K562 (cell line): ENCODE results near the gene CDC26. TPM values are rescaled to one million over a fixed set of nuclear protein-coding genes. Genes with fewer than 3 reads are reported as not detected.

Experiments used
- BCOR ChIP-seq: fragments of 450-650 bp; IDR thresholded peaks from 2 replicates; pipeline ENCODE4 v1.6.1; 2016
- DNMT1 ChIP-seq: fragments of 450-650 bp; IDR thresholded peaks from 2 replicates; pipeline ENCODE4 v1.6.1; 2016; ENCODE audit warnings: antibody characterized with exemption, mild to moderate bottlenecking
- E2F3 ChIP-seq: fragments of 250-450 bp; sonication (Bioruptor Pico); IDR thresholded peaks from 2 replicates; pipeline ENCODE4 v1.4.0; 2020; ENCODE audit warnings: mild to moderate bottlenecking
- HNRNPL ChIP-seq: fragments of 200-400 bp; formaldehyde crosslinking; IDR thresholded peaks from 2 replicates; pipeline ENCODE4 v1.6.1; 2017; ENCODE audit warnings: low read depth, mild to moderate bottlenecking, low read length
- ID3 ChIP-seq, 2 experiments: fragments of 250-450 bp in 1 of 2; fragments of 450-650 bp in 1 of 2; sonication (Bioruptor Pico) in 1 of 2; IDR thresholded peaks; 2 replicates each; pipeline versions ENCODE4 v1.6.1 to v1.8.0; 2016 to 2021; ENCODE audit warnings: mild to moderate bottlenecking in 2 of 2, moderate library complexity in 2 of 2, missing compliant biosample characterization in 1 of 2, missing genetic modification characterization in 1 of 2
- JUND ChIP-seq, 2 experiments: IDR thresholded peaks; 2 replicates in 1 of 2; 3 replicates in 1 of 2; pipeline ENCODE4 v1.6.1; 2011; ENCODE audit warnings: borderline replicate concordance in 2 of 2, low read depth in 2 of 2, low read length in 2 of 2, improper control_type of control experiment in 1 of 2, missing biosample characterization in 1 of 2, missing genetic modification characterization in 1 of 2, missing genetic modification reagents in 1 of 2
- NBN ChIP-seq: fragments of 450-650 bp; IDR thresholded peaks from 2 replicates; pipeline ENCODE4 v1.6.1; 2016; ENCODE audit warnings: low read depth, mild to moderate bottlenecking
- NFE2 ChIP-seq: IDR thresholded peaks from 2 replicates; pipeline ENCODE4 v1.6.1; 2014; ENCODE audit warnings: antibody characterized with exemption, low read depth
- SNRNP70 ChIP-seq: fragments of 200-400 bp; formaldehyde crosslinking; optimal IDR thresholded peaks from 2 replicates; pipeline ENCODE3; 2017; ENCODE audit warnings: low read depth, low read length
- TAF15 ChIP-seq: fragments of 200-400 bp; formaldehyde crosslinking; IDR thresholded peaks from 2 replicates; pipeline ENCODE4 v1.6.1; 2017; ENCODE audit warnings: mild to moderate bottlenecking, low read depth, low read length, moderate library complexity
- TSC22D4 ChIP-seq: fragments of 450-650 bp; IDR thresholded peaks from 2 replicates; pipeline ENCODE4 v1.6.1; 2016; ENCODE audit warnings: missing genetic modification characterization, missing biosample characterization, control low read depth
- U2AF2 ChIP-seq: fragments of 200-400 bp; formaldehyde crosslinking; optimal IDR thresholded peaks from 2 replicates; pipeline ENCODE3; 2017; ENCODE audit warnings: low read depth, mild to moderate bottlenecking, low read length
- XRCC3 ChIP-seq: fragments of 450-650 bp; IDR thresholded peaks from 2 replicates; pipeline ENCODE4 v1.6.1; 2017; ENCODE audit warnings: mild to moderate bottlenecking, moderate library complexity
- ZBTB7A ChIP-seq: IDR thresholded peaks from 2 replicates; pipeline ENCODE4 v1.6.1; 2011; ENCODE audit warnings: low read depth, mild to moderate bottlenecking, low read length, moderate library complexity, borderline replicate concordance; ENCODE audit not compliant: control insufficient read depth
- ZNF778 ChIP-seq: fragments of 450-650 bp; formaldehyde crosslinking; IDR thresholded peaks from 2 replicates; pipeline ENCODE4 v1.4.0; 2020; ENCODE audit warnings: mild to moderate bottlenecking, moderate library complexity
- polyA plus RNA-seq, 8 experiments: library from polyadenylated mRNA; depleted of rRNA in 4 of 8; stranded (reverse) in 5 of 8; unstranded in 3 of 8; fragments of >200 nt; fragmentation: Nextera tagmentation in 2 of 8; fragmentation: Illumina TruSeq in 1 of 8; extraction: Ambion mirVana in 2 of 8; extraction: Trizol in 1 of 8; gene quantifications; 2 replicates each; pipeline versions ENCODE4 v1.2.1 to v1.2.3, GENCODE V29; 2011 to 2014; ENCODE audit warnings: inconsistent platforms in 1 of 8, missing spikeins in 1 of 8
- total RNA-seq, 7 experiments: library from RNA; depleted of rRNA in 6 of 7; stranded (reverse); fragments of >200 nt in 6 of 7; fragmentation: Illumina TruSeq in 2 of 7; extraction: Trizol in 2 of 7; gene quantifications; 2 replicates each; pipeline versions ENCODE4 v1.2.1 to v1.2.3, GENCODE V29; 2011 to 2021; ENCODE audit warnings: low replicate concordance in 1 of 7
- TF ChIP-seq, protein P1 (sequence below): fragments of 450-650 bp; IDR thresholded peaks from 2 replicates; pipeline ENCODE4 v1.6.1; 2018; ENCODE audit not compliant: partially characterized antibody
- TF ChIP-seq, protein P2 (sequence below): fragments of 250-450 bp; sonication (Bioruptor Pico); IDR thresholded peaks from 2 replicates; pipeline ENCODE4 v1.8.0; 2021; ENCODE audit warnings: mild to moderate bottlenecking, moderate library complexity
- TF ChIP-seq, protein P3 (sequence below): sonication (generic); formaldehyde crosslinking; IDR thresholded peaks from 2 replicates; pipeline ENCODE4 v1.4.0; 2020; ENCODE audit warnings: mild to moderate bottlenecking, missing genetic modification reagents

CDC26 gene
- total and polyA plus RNA-seq, 9 of the 15 experiments (the other 6 are each of a cell fraction or from before 2014, with no cell fraction given): 33.0 to 147 (median 60.0) TPM

DNA sequence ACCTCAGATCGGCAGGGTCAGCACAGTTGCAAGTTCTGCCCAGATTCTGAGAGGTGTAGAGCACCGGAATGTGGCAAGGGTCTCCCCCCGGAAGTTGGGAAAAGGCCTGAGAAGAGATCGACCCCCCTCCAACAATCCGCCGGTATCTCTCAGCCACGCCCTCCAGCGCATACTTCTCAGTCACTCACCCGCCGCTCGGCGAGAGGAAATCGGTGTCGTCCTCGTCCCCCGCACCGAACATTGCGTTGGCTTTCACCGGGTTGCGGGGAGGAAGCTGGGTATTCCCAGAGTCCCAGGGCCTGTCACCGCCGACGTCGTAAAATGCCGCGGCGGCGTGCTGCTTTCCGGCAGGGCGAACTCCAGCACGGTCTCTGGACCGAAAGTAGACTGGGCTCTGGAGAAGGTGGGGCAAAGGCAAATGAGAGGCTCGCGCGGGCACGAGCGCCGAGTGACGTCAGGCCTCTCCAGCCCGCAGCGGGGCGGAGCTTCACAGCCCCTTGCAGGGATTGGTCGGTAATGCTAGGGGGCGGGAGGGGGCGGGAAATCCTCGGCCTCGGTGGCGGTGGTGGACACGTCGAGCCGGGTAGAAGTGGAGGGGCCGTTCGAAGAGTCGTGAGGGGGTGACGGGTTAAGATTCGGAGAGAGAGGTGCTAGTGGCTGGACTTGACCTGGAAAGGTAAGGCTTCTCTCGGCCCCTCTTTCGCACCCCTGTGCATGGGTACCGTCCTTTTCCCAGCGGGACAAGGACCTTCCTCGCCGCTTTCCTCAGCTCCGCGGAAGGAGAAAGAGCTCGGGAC lies 54.2 kb downstream of the CDC26 start, which contains the start of the genes FKBP15 and SLC31A1 (continued):
- TF ChIP-seq E2F3 (CRISPR knock-in tag): peak; percentile 63; the same call in 1 of the 2 replicates
- peak; percentile 55; the same call in 1 of the 2 replicates for TF ChIP-seq ZBTB7A
- TF ChIP-seq TAF15: no peak
- TF ChIP-seq BCOR: no peak
- TF ChIP-seq, protein P1, sequence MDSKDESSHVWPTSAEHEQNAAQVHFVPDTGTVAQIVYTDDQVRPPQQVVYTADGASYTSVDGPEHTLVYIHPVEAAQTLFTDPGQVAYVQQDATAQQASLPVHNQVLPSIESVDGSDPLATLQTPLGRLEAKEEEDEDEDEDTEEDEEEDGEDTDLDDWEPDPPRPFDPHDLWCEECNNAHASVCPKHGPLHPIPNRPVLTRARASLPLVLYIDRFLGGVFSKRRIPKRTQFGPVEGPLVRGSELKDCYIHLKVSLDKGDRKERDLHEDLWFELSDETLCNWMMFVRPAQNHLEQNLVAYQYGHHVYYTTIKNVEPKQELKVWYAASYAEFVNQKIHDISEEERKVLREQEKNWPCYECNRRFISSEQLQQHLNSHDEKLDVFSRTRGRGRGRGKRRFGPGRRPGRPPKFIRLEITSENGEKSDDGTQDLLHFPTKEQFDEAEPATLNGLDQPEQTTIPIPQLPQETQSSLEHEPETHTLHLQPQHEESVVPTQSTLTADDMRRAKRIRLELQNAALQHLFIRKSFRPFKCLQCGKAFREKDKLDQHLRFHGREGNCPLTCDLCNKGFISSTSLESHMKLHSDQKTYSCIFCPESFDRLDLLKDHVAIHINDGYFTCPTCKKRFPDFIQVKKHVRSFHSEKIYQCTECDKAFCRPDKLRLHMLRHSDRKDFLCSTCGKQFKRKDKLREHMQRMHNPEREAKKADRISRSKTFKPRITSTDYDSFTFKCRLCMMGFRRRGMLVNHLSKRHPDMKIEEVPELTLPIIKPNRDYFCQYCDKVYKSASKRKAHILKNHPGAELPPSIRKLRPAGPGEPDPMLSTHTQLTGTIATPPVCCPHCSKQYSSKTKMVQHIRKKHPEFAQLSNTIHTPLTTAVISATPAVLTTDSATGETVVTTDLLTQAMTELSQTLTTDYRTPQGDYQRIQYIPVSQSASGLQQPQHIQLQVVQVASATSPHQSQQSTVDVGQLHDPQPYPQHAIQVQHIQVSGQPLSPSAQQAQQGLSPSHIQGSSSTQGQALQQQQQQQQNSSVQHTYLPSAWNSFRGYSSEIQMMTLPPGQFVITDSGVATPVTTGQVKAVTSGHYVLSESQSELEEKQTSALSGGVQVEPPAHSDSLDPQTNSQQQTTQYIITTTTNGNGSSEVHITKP: peak; percentile 76
- TF ChIP-seq, protein P2, sequence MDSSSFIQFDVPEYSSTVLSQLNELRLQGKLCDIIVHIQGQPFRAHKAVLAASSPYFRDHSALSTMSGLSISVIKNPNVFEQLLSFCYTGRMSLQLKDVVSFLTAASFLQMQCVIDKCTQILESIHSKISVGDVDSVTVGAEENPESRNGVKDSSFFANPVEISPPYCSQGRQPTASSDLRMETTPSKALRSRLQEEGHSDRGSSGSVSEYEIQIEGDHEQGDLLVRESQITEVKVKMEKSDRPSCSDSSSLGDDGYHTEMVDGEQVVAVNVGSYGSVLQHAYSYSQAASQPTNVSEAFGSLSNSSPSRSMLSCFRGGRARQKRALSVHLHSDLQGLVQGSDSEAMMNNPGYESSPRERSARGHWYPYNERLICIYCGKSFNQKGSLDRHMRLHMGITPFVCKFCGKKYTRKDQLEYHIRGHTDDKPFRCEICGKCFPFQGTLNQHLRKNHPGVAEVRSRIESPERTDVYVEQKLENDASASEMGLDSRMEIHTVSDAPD (CRISPR knock-in tag): no peak
- no peak for TF ChIP-seq XRCC3
- no peak for TF ChIP-seq U2AF2
- peak; percentile 83 for TF ChIP-seq JUND (IDR thresholded peaks at IDR 0.05; ENCODE audit: borderline replicate concordance, low read depth, low read length)
- peak; percentile 56; the same call in 1 of the 3 replicates for TF ChIP-seq JUND (tag; IDR thresholded peaks at IDR 0.05; ENCODE audit: borderline replicate concordance, low read depth, low read length)
- no peak for TF ChIP-seq ID3 (CRISPR knock-in tag; IDR thresholded peaks at IDR 0.05)
- no peak for TF ChIP-seq ID3 (tag; IDR thresholded peaks at IDR 0.05)
- TF ChIP-seq, protein P3, sequence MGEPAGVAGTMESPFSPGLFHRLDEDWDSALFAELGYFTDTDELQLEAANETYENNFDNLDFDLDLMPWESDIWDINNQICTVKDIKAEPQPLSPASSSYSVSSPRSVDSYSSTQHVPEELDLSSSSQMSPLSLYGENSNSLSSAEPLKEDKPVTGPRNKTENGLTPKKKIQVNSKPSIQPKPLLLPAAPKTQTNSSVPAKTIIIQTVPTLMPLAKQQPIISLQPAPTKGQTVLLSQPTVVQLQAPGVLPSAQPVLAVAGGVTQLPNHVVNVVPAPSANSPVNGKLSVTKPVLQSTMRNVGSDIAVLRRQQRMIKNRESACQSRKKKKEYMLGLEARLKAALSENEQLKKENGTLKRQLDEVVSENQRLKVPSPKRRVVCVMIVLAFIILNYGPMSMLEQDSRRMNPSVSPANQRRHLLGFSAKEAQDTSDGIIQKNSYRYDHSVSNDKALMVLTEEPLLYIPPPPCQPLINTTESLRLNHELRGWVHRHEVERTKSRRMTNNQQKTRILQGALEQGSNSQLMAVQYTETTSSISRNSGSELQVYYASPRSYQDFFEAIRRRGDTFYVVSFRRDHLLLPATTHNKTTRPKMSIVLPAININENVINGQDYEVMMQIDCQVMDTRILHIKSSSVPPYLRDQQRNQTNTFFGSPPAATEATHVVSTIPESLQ (CRISPR knock-in tag): no peak; the same call in 1 of the 2 replicates
- no peak for TF ChIP-seq HNRNPL
- TF ChIP-seq ZNF778 (CRISPR knock-in tag): no peak
- TF ChIP-seq SNRNP70: no peak
- TF ChIP-seq NFE2: no peak
- TF ChIP-seq NBN: no peak
- TF ChIP-seq TSC22D4 (tag): no peak
- 0 out of 2 replicates have a peak, but pooled peaks have one; percentile 21 for TF ChIP-seq DNMT1
